Measurements from ENCODE around the gene STIM2. TPM values are rescaled to one million over a fixed set of nuclear protein-coding genes. Genes with fewer than 3 reads are reported as not detected.

Gene STIM2
- total RNA-seq, 2 donors from 2014 or later = 20.7 to 30.3 TPM

GRCh38 chr4:26829018-26829417, 31.6 kb upstream of the STIM2 start:
- Histone ChIP-seq H3K27me3 (no peaks in the 10 kb centered on the region), H3K4me3 (no peak overlapping the region), H3K4me1 (no peaks in the 10 kb centered on the region), H3K9ac (ENCODE audit: low read depth in 2 of 2, low read length in 2 of 2) (no peak overlapping the region), H3K9me3 (no peaks in the 10 kb centered on the region), H3K36me3 (no peaks in the 10 kb centered on the region), H3K27ac (no peak overlapping the region)
- intact Hi-C loops (cut with DNase I) = no loop called here
- DNase-seq = no peak
- TF ChIP-seq, protein P1, sequence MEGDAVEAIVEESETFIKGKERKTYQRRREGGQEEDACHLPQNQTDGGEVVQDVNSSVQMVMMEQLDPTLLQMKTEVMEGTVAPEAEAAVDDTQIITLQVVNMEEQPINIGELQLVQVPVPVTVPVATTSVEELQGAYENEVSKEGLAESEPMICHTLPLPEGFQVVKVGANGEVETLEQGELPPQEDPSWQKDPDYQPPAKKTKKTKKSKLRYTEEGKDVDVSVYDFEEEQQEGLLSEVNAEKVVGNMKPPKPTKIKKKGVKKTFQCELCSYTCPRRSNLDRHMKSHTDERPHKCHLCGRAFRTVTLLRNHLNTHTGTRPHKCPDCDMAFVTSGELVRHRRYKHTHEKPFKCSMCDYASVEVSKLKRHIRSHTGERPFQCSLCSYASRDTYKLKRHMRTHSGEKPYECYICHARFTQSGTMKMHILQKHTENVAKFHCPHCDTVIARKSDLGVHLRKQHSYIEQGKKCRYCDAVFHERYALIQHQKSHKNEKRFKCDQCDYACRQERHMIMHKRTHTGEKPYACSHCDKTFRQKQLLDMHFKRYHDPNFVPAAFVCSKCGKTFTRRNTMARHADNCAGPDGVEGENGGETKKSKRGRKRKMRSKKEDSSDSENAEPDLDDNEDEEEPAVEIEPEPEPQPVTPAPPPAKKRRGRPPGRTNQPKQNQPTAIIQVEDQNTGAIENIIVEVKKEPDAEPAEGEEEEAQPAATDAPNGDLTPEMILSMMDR (IDR thresholded peaks at IDR 0.05) = no peak

DNA sequence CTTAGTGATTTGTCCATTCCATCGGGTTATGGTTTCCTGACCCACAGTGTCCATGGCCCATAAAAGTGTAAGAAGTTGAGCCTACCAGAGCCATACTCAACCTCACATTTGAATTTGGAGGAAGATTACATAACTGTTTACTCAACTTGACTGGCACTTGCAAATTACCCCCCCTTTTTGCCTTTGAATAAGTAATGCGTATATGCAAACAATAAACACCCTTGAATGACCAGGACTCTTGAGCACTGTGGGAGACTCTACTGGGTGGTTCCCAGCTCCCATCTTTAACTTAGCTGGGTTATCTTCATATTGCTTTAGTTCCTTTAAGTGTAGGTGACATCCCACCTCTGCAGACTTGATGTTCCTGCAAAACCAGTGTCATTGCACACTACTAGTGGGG, 30.6 kb upstream of the STIM2 start:
- Histone ChIP-seq H3K9ac (ENCODE audit: low read depth in 2 of 2, low read length in 2 of 2) (no peak overlapping the region), H3K4me1 (no peaks in the 10 kb centered on the region), H3K4me3 (no peak overlapping the region), H3K36me3 (no peaks in the 10 kb centered on the region), H3K9me3 (no peaks in the 10 kb centered on the region), H3K27me3 (no peaks in the 10 kb centered on the region), H3K27ac (no peak overlapping the region)
- DNase-seq = no peak
- TF ChIP-seq, protein P1 (IDR thresholded peaks at IDR 0.05) = no peak
- intact Hi-C loops (cut with DNase I) = no loop called here

- TF ChIP-seq, protein P1 (IDR thresholded peaks at IDR 0.05) = no peak
- Histone ChIP-seq H3K9me3 (no peaks in the 10 kb centered on the region), H3K27ac (no peak overlapping the region), H3K36me3 (no peaks in the 10 kb centered on the region), H3K9ac (ENCODE audit: low read depth in 2 of 2, low read length in 2 of 2) (no peak overlapping the region), H3K27me3 (no peaks in the 10 kb centered on the region), H3K4me3 (no peak overlapping the region), H3K4me1 (no peaks in the 10 kb centered on the region)
- intact Hi-C loops (cut with DNase I) = no loop called here
- no peak for DNase-seq
These were observed 29.9 kb upstream of the STIM2 start for GRCh38 chr4:26830701-26831100.

GRCh38 chr4:26836539-26836938, 24.1 kb upstream of the STIM2 start:
- TF ChIP-seq, protein P1 (IDR thresholded peaks at IDR 0.05) = no peak
- H3K27ac ChIP-seq = no peak overlapping the region
- H3K4me1 ChIP-seq = no peaks in the 10 kb centered on the region
- intact Hi-C loops (cut with DNase I) = no loop called here
- no peak overlapping the region for H3K9ac ChIP-seq (ENCODE audit: low read depth in 2 of 2, low read length in 2 of 2)
- H3K9me3 ChIP-seq = no peaks in the 10 kb centered on the region
- no peak overlapping the region for H3K4me3 ChIP-seq
- DNase-seq = no peak
- no peaks in the 10 kb centered on the region for H3K27me3 ChIP-seq
- no peaks in the 10 kb centered on the region for H3K36me3 ChIP-seq

DNA sequence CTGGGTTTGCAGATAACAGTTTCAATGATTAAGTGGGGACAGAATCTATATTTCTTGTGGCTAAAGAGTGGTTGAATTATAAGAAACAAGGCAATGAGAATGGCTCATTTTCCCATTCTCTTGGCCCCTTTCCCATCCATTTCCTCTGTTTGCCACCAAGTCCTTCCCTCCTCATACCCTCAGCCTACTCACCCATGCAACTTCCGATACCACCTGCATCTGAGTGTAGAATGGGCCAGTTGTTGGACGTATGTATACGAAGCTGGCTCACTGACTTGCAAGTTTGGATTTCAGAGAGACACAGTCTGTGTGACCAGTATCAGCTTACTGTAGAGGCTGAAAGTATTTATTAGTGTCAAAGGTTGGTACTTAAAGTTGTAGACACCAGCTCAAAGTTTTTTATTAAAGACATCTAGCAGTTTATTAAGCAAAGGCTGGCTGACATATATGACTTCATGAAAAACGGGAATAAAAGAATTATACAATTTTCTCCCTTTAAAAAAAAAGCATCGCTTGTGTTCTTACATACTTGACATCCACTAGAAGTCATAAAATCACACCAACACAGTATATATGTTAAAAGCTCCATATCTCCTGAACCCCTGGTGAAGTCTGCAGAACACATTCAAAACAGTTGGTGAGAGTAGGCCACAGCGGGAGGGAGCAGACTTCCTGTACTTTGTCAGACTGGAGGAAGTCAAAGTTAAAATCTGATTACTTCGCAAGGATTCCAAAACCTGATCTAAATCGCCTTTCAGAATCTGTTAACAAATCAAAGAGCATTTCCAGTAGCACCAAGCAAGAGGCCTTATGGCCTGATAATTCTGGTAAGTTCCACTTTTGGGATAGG, 22.4 kb upstream of the STIM2 start:
- Histone ChIP-seq H3K4me3 (no peak overlapping the region), H3K9ac (ENCODE audit: low read depth in 2 of 2, low read length in 2 of 2) (no peak overlapping the region), H3K4me1 (no peaks in the 10 kb centered on the region), H3K36me3 (no peaks in the 10 kb centered on the region), H3K27ac (no peak overlapping the region), H3K9me3 (no peaks in the 10 kb centered on the region), H3K27me3 (no peaks in the 10 kb centered on the region)
- intact Hi-C loops (cut with DNase I) = no loop called here
- no peak for DNase-seq
- TF ChIP-seq, protein P1 (IDR thresholded peaks at IDR 0.05) = no peak

Data from colonic mucosa (tissue), 4 donors.